Stimulated activated CD4-positive, alpha-beta T cell treated with anti-CD3 and anti-CD28 coated beads, Interleukin-2, amount 100 ng/mL, for 4 hours (primary cell): ENCODE measurements around the gene HAUS1.
"Not testable (repeated sequence)": the region's sequence is repeated elsewhere in the genome, so short reads cannot be mapped to it uniquely, and the experiment has no call there.

Source experiments
- DNase-seq: peaks from one replicate; pipeline ENCODE4 v3.0.0-alpha.2; 2020; ENCODE audit warnings: low read depth

The HAUS1 gene

GRCh38 chr18:46088501-46088900 lies 15.7 kb upstream of the HAUS1 start:
- DNase-seq: not testable (repeated sequence)

GRCh38 chr18:46095532-46095931 lies 8.7 kb upstream of the HAUS1 start:
- no peak for DNase-seq

GRCh38 chr18:46096651-46097300 lies 7.4 kb upstream of the HAUS1 start:
- no peak for DNase-seq

- DNase-seq: no peak
Observed at GRCh38 chr18:46097431-46097800, 6.8 kb upstream of the HAUS1 start.

GRCh38 chr18:46097801-46098615 lies 6.2 kb upstream of the HAUS1 start, which contains the start of gene ATP5F1A:
ATP5F1A (minus strand) TSS chr18:46098296; CDS start chr18:46098231, 65 bp downstream.
- peak; percentile 79 for DNase-seq

GRCh38 chr18:46098616-46098933 lies 5.6 kb upstream of the HAUS1 start:
- no peak for DNase-seq

- DNase-seq: no peak
Observed at GRCh38 chr18:46099463-46099862, 4.7 kb upstream of the HAUS1 start.

GRCh38 chr18:46109386-46109785 lies 5.2 kb downstream of the HAUS1 start:
- DNase-seq: no peak

GRCh38 chr18:46110406-46110805 lies 6.2 kb downstream of the HAUS1 start:
- no peak for DNase-seq

GRCh38 chr18:46113751-46114150 lies 9.6 kb downstream of the HAUS1 start:
- DNase-seq: no peak

- DNase-seq: not testable (repeated sequence)
Observed at GRCh38 chr18:46126625-46127024, 22.4 kb downstream of the HAUS1 start.

- DNase-seq: no peak
Observed at GRCh38 chr18:46130061-46130460, 25.9 kb downstream of the HAUS1 start.

- DNase-seq: not testable (repeated sequence)
Observed at GRCh38 chr18:46130549-46130948, 26.4 kb downstream of the HAUS1 start.

GRCh38 chr18:46133534-46133933 lies 29.3 kb downstream of the HAUS1 start:
- DNase-seq: no peak

GRCh38 chr18:46134920-46135675 lies 30.9 kb downstream of the HAUS1 start:
- DNase-seq: no peak

- no peak for DNase-seq
Observed at GRCh38 chr18:46140173-46140572, 36.0 kb downstream of the HAUS1 start.

GRCh38 chr18:46141199-46141598 lies 37.0 kb downstream of the HAUS1 start:
- no peak for DNase-seq

- no peak for DNase-seq
Observed at GRCh38 chr18:46148810-46149209, 44.6 kb downstream of the HAUS1 start.

- DNase-seq: no peak
Observed at GRCh38 chr18:46152436-46152807, 48.2 kb downstream of the HAUS1 start.

GRCh38 chr18:46152808-46153617 lies 48.8 kb downstream of the HAUS1 start:
- no peak for DNase-seq

- peak; percentile 39 for DNase-seq
Observed at GRCh38 chr18:46155641-46156051, 51.5 kb downstream of the HAUS1 start.

GRCh38 chr18:46156124-46156745 lies 52.0 kb downstream of the HAUS1 start:
- DNase-seq: no peak
